HepG2 (cell line): ENCODE measurements around the gene CLDN7. TPM values are rescaled to one million over a fixed set of nuclear protein-coding genes. Genes with fewer than 3 reads are reported as not detected.

Source experiments
- ATF6 ChIP-seq: sonication (generic); formaldehyde crosslinking; conservative IDR thresholded peaks from 2 replicates; pipeline ENCODE4 v1.4.0; 2020; ENCODE audit warnings: missing genetic modification reagents
- CBX1 ChIP-seq: IDR thresholded peaks from one replicate; pipeline ENCODE4 v1.6.1; 2016; ENCODE audit warnings: antibody characterized with exemption, low read depth
- JUN ChIP-seq: sonication (generic); formaldehyde crosslinking; IDR thresholded peaks from 2 replicates; pipeline ENCODE4 v1.4.0; 2020; ENCODE audit warnings: mild to moderate bottlenecking, missing genetic modification reagents
- NFIB ChIP-seq: sonication (generic); formaldehyde crosslinking; IDR thresholded peaks from 2 replicates; pipeline ENCODE4 v1.9.0; 2021; ENCODE audit warnings: missing genetic modification reagents, mild to moderate bottlenecking, borderline replicate concordance
- NR2F2 ChIP-seq: IDR thresholded peaks from 2 replicates; pipeline ENCODE4 v1.6.1; 2012; ENCODE audit warnings: low read depth, inconsistent platforms, borderline replicate concordance
- PRDM10 ChIP-seq: sonication (generic); formaldehyde crosslinking; IDR thresholded peaks from 2 replicates; pipeline ENCODE4 v1.4.0; 2020; ENCODE audit warnings: low read depth, missing genetic modification reagents
- RNF219 ChIP-seq: sonication (generic); formaldehyde crosslinking; IDR thresholded peaks from 2 replicates; pipeline ENCODE4 v1.5.0; 2020; ENCODE audit warnings: mild to moderate bottlenecking, missing genetic modification reagents
- RXRA ChIP-seq: sonication (generic); formaldehyde crosslinking; IDR thresholded peaks from 2 replicates; pipeline ENCODE4 v1.5.1; 2020; ENCODE audit warnings: missing genetic modification reagents
- TFDP1 ChIP-seq: IDR thresholded peaks from 2 replicates; pipeline ENCODE4 v1.6.1; 2016; ENCODE audit warnings: missing compliant biosample characterization, missing genetic modification reagents, borderline replicate concordance
- THAP11 ChIP-seq: IDR thresholded peaks from 2 replicates; pipeline ENCODE4 v1.6.1; 2016; ENCODE audit warnings: missing biosample characterization, missing genetic modification reagents
- ZFP36L1 ChIP-seq: sonication (generic); formaldehyde crosslinking; IDR thresholded peaks from 2 replicates; pipeline ENCODE4 v1.8.0; 2022; ENCODE audit warnings: mild to moderate bottlenecking, missing genetic modification reagents, moderate library complexity
- ZKSCAN5 ChIP-seq: sonication (generic); formaldehyde crosslinking; IDR thresholded peaks from 2 replicates; pipeline ENCODE4 v1.5.1; 2020; ENCODE audit warnings: mild to moderate bottlenecking, missing genetic modification reagents
- ZNF143 ChIP-seq: sonication (generic); formaldehyde crosslinking; IDR thresholded peaks from 2 replicates; pipeline ENCODE4 v1.4.0; 2020; ENCODE audit warnings: missing genetic modification reagents
- ZNF766 ChIP-seq: sonication (generic); formaldehyde crosslinking; IDR thresholded peaks from 2 replicates; pipeline ENCODE4 v1.5.0; 2020; ENCODE audit warnings: missing genetic modification reagents, borderline replicate concordance
- ZNF878 ChIP-seq: sonication (generic); formaldehyde crosslinking; IDR thresholded peaks from 2 replicates; pipeline ENCODE4 v1.8.1; 2023; ENCODE audit warnings: mild to moderate bottlenecking, missing genetic modification reagents, moderate library complexity
- polyA plus RNA-seq, 8 experiments: library from polyadenylated mRNA; depleted of rRNA in 3 of 8; stranded (reverse) in 7 of 8; unstranded in 1 of 8; fragments of >200 nt; fragmentation: Illumina TruSeq in 4 of 8; extraction: Trizol in 4 of 8; gene quantifications; 2 replicates each; pipeline versions ENCODE4 v1.2.1 to v1.2.3, GENCODE V29; 2011 to 2016; ENCODE audit warnings: low read depth in 4 of 8, missing spikeins in 1 of 8, mixed read lengths in 1 of 8; ENCODE audit not compliant: insufficient read depth in 1 of 8
- total RNA-seq, 5 experiments: library from RNA; depleted of rRNA; stranded (reverse); fragments of >200 nt; fragmentation: Illumina TruSeq; extraction: Trizol; gene quantifications; 2 replicates each; pipeline ENCODE4 v1.2.3, GENCODE V29; 2016; ENCODE audit warnings: low read depth in 1 of 5

The CLDN7 gene
- total and polyA plus RNA-seq, 2 of the 13 experiments (the other 11 are each of a cell fraction or from before 2014, with no cell fraction given) = not detected

- no peak for TF ChIP-seq NFIB
- TF ChIP-seq ZNF766 = no peak
- TF ChIP-seq ZNF878 = no peak
- TF ChIP-seq ZKSCAN5 (CRISPR knock-in tag) = no peak
- no peak for TF ChIP-seq JUN
- no peak for TF ChIP-seq NR2F2
- TF ChIP-seq PRDM10 (CRISPR knock-in tag) = no peak
- no peak; the same call in 1 of the 2 replicates for TF ChIP-seq ZNF143 (CRISPR knock-in tag)
- TF ChIP-seq ATF6 (CRISPR knock-in tag) = no peak
- TF ChIP-seq ZFP36L1 (CRISPR knock-in tag) = 0 out of 2 replicates have a peak, but pooled peaks have one; percentile 59
- TF ChIP-seq RXRA (CRISPR knock-in tag) = peak; percentile 4; the same call in 1 of the 2 replicates
- TF ChIP-seq THAP11 (CRISPR knock-in tag) = peak; percentile 34; the same call in 1 of the 2 replicates
- TF ChIP-seq CBX1 = no peak
- TF ChIP-seq RNF219 = no peak
- TF ChIP-seq TFDP1 (CRISPR knock-in tag) = peak; percentile 79; the same call in 1 of the 2 replicates
These were observed 19.0 kb upstream of the CLDN7 start, which contains the start of gene SLC2A4 (continued) for GRCh38 chr17:7281074-7281952.
